NT2/D1 (cell line): Measurements from ENCODE around the gene LRRC8A.

Experiments
- DNase-seq: peaks from one replicate; pipeline ENCODE4 v3.0.0-alpha.2; 2011; ENCODE audit warnings: low read depth, low spot score
- H3K27me3 ChIP-seq: 2 replicates; pipeline ENCODE4 v1.6.0; 2011; ENCODE audit warnings: mild to moderate bottlenecking; ENCODE audit not compliant: insufficient read length, insufficient read depth
- H3K36me3 ChIP-seq: 2 replicates; pipeline ENCODE4 v1.6.1; 2011; ENCODE audit warnings: mild to moderate bottlenecking, low read length, mixed read lengths; ENCODE audit not compliant: insufficient read depth, insufficient read length
- H3K4me1 ChIP-seq: 2 replicates; pipeline ENCODE4 v1.5.1; 2011; ENCODE audit not compliant: insufficient read depth, insufficient read length
- H3K4me3 ChIP-seq: 2 replicates; pipeline ENCODE4 v1.5.1; 2011; ENCODE audit warnings: low read depth; ENCODE audit not compliant: insufficient read length
- H3K9ac ChIP-seq: 2 replicates; pipeline ENCODE4 v1.6.0; 2011; ENCODE audit warnings: low read depth; ENCODE audit not compliant: insufficient read length
- H3K9me3 ChIP-seq: 2 replicates; pipeline ENCODE4 v1.5.1; 2011; ENCODE audit warnings: mild to moderate bottlenecking, low read length; ENCODE audit not compliant: insufficient read depth
- SUZ12 ChIP-seq: IDR thresholded peaks from 2 replicates; pipeline ENCODE4 v1.6.1; 2011; ENCODE audit not compliant: insufficient read length, insufficient read depth; ENCODE audit errors: extremely low read depth
- YY1 ChIP-seq: IDR thresholded peaks from 2 replicates; pipeline ENCODE4 v1.6.1; 2011; ENCODE audit not compliant: insufficient read length, insufficient read depth
- ZNF274 ChIP-seq: IDR thresholded peaks from 2 replicates; pipeline ENCODE4 v1.6.1; 2011; ENCODE audit warnings: mild to moderate bottlenecking, low read depth, low read length

The LRRC8A gene

GRCh38 chr9:128899566-128900322 lies 17.8 kb downstream of the LRRC8A start:
- Histone ChIP-seq H3K27me3 (no peaks in the 10 kb centered on the region), H3K9me3 (no peaks in the 10 kb centered on the region), H3K9ac (no peak overlapping the region), H3K4me1 (peaks cover 30% of the 10 kb centered on the region), H3K36me3 (peaks cover 83% of the 10 kb centered on the region), H3K4me3 (no peak overlapping the region)
- no peak for TF ChIP-seq SUZ12
- no peak for DNase-seq

- no peak overlapping the region for H3K9ac ChIP-seq
- H3K4me1 ChIP-seq = peaks cover 23% of the 10 kb centered on the region
Observed at GRCh38 chr9:128901379-128901778, 19.4 kb downstream of the LRRC8A start.

GRCh38 chr9:128901822-128902221 lies 19.9 kb downstream of the LRRC8A start:
- no peak overlapping the region for H3K9ac ChIP-seq
- TF ChIP-seq YY1 (no peak), SUZ12 (no peak), ZNF274 (no peak)
- H3K36me3 ChIP-seq = peaks cover 77% of the 10 kb centered on the region
- H3K27me3 ChIP-seq = no peaks in the 10 kb centered on the region
- H3K4me1 ChIP-seq = peaks cover 23% of the 10 kb centered on the region
- no peaks in the 10 kb centered on the region for H3K9me3 ChIP-seq
- no peak overlapping the region for H3K4me3 ChIP-seq
- no peak for DNase-seq

More at GRCh38 chr9:128901379-128901778, 19.4 kb downstream of the LRRC8A start:
- TF ChIP-seq SUZ12 = no peak
- TF ChIP-seq YY1 = no peak
- no peak for TF ChIP-seq ZNF274
- H3K9me3 ChIP-seq = no peaks in the 10 kb centered on the region
- DNase-seq = no peak
- peaks cover 77% of the 10 kb centered on the region for H3K36me3 ChIP-seq
- H3K4me3 ChIP-seq = no peak overlapping the region
- no peaks in the 10 kb centered on the region for H3K27me3 ChIP-seq

- TF ChIP-seq SUZ12 (no peak), ZNF274 (no peak)
- H3K4me3 ChIP-seq = no peak overlapping the region
- no peaks in the 10 kb centered on the region for H3K9me3 ChIP-seq
- H3K36me3 ChIP-seq = peaks cover 77% of the 10 kb centered on the region
- DNase-seq = no peak
- H3K9ac ChIP-seq = no peak overlapping the region
- H3K27me3 ChIP-seq = no peaks in the 10 kb centered on the region
- H3K4me1 ChIP-seq = peaks cover 23% of the 10 kb centered on the region
Observed at GRCh38 chr9:128902351-128903078, 20.6 kb downstream of the LRRC8A start.

- Histone ChIP-seq H3K4me1 (peaks cover 23% of the 10 kb centered on the region), H3K9ac (no peak overlapping the region), H3K9me3 (no peaks in the 10 kb centered on the region), H3K36me3 (peaks cover 77% of the 10 kb centered on the region), H3K4me3 (no peak overlapping the region), H3K27me3 (no peaks in the 10 kb centered on the region)
- no peak for DNase-seq
- no peak for TF ChIP-seq YY1
- TF ChIP-seq ZNF274 = no peak
- no peak for TF ChIP-seq SUZ12
Observed at GRCh38 chr9:128903079-128903461, 21.1 kb downstream of the LRRC8A start.

GRCh38 chr9:128903871-128904620 lies 22.1 kb downstream of the LRRC8A start:
- Histone ChIP-seq H3K9ac (no peak overlapping the region), H3K9me3 (no peaks in the 10 kb centered on the region), H3K36me3 (peaks cover 77% of the 10 kb centered on the region), H3K27me3 (no peaks in the 10 kb centered on the region), H3K4me1 (peaks cover 14% of the 10 kb centered on the region), H3K4me3 (no peak overlapping the region)
- DNase-seq = no peak
- TF ChIP-seq SUZ12 = no peak
- TF ChIP-seq YY1 = no peak
- no peak for TF ChIP-seq ZNF274

GRCh38 chr9:128905964-128906363 lies 24.0 kb downstream of the LRRC8A start:
- Histone ChIP-seq H3K27me3 (no peaks in the 10 kb centered on the region), H3K4me3 (no peak overlapping the region), H3K9ac (no peak overlapping the region), H3K9me3 (no peaks in the 10 kb centered on the region), H3K4me1 (peaks cover 13% of the 10 kb centered on the region), H3K36me3 (peaks cover 80% of the 10 kb centered on the region)
- TF ChIP-seq SUZ12 = no peak
- TF ChIP-seq ZNF274 = no peak
- no peak for TF ChIP-seq YY1
- DNase-seq = no peak
